Measurements from ENCODE around the gene SULT1B1. TPM values are rescaled to one million over a fixed set of nuclear protein-coding genes. Genes with fewer than 3 reads are reported as not detected.

The SULT1B1 gene
- total RNA-seq, 1 experiment from 2014 or later, result 0.04 TPM

- TF ChIP-seq AR (CRISPR knock-in tag; IDR thresholded peaks at IDR 0.05) (no peak), MAX (CRISPR knock-in tag; IDR thresholded peaks at IDR 0.05) (no peak), CREB1 (CRISPR knock-in tag; IDR thresholded peaks at IDR 0.05) (no peak), SP1 (CRISPR knock-in tag; conservative IDR thresholded peaks at IDR 0.05) (no peak), STAT6 (CRISPR knock-in tag; conservative IDR thresholded peaks at IDR 0.05; ENCODE audit: low read depth) (no peak)
These were observed 42.6 kb downstream of the SULT1B1 start (continued) for GRCh38 chr4:69717778-69718177.

- Mint-ChIP-seq H3K4me1 (peaks cover 13% of the 10 kb centered on the region), H3K27ac (no peak overlapping the region), H3K4me3 (no peak overlapping the region), H3K9me3 (0 out of 2 replicates have a peak, but pooled peaks cover 2% of the 10 kb centered on the region), H3K36me3 (no peaks in the 10 kb centered on the region), H3K27me3 (ENCODE audit: low read depth) (no peaks in the 10 kb centered on the region)
- no peak for DNase-seq (ENCODE audit: low spot score)
- ChIA-PET POLR2A (no interaction called here), CTCF (no interaction called here)
- ATAC-seq, result no peak
- TF ChIP-seq ZNF512 (CRISPR knock-in tag; IDR thresholded peaks at IDR 0.05; ENCODE audit: borderline replicate concordance), result no peak
- TF ChIP-seq FOXP4 (CRISPR knock-in tag; IDR thresholded peaks at IDR 0.05), result no peak
- TF ChIP-seq ARID4B (CRISPR knock-in tag; IDR thresholded peaks at IDR 0.05; ENCODE audit: borderline replicate concordance), result no peak
- TF ChIP-seq TP53 (CRISPR knock-in tag; IDR thresholded peaks at IDR 0.05), result no peak
- TF ChIP-seq E2F4 (CRISPR knock-in tag; IDR thresholded peaks at IDR 0.05; ENCODE audit: borderline replicate concordance, low read depth), result no peak
- no peak for TF ChIP-seq ZMAT4 (CRISPR knock-in tag; IDR thresholded peaks at IDR 0.05)
- no peak for TF ChIP-seq PRDM15 (CRISPR knock-in tag; IDR thresholded peaks at IDR 0.05)
- no peak for TF ChIP-seq ZNF232 (CRISPR knock-in tag; IDR thresholded peaks at IDR 0.05)
- TF ChIP-seq FOXK1 (CRISPR knock-in tag; IDR thresholded peaks at IDR 0.05), result no peak
- TF ChIP-seq GTF2I (CRISPR knock-in tag; conservative IDR thresholded peaks at IDR 0.05), result no peak
These were observed 43.8 kb downstream of the SULT1B1 start for GRCh38 chr4:69716654-69717053.

Data from WTC11 (cell line).